Right hindlimb (tissue), 1 donor: ENCODE measurements around the gene ZNF672.

Experiments
- DNase-seq: peaks from one replicate; pipeline ENCODE4 v3.0.0-alpha.2; 2018

The ZNF672 gene

DNA sequence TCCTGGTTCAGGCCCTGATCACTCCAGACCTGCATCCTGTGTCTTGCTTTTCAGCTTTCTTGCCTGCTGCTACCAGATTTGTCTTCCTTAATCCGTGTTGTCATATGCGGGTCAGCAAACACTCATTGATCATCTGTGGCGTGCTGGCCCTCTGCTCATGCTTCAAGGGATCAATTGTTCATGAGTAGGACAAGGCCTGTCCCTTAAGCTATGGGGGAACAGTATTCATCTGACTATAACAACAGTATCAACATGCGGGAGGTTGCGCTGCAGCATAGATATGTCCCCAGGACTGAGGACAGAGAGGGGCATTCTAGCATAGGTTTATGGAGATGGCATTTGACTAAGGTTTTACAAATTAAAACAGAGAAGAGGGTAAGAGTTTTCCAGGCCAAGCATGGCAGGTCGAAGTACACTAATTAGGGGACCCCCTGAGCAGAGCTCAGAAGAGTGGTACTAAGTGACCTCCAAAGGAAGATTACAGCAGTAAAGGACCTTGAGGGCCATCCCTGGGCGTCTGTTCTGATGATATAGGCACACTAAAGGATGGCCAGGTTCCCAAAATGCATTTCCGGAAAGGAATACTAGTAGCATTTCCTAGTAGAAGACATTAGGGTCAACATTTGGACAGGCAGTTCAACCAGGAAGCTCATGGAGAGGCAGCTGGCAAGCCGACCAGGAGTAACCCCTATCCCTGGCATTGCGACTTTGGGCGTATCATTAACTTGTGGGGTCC, 811 bp upstream of the ZNF672 start:
- DNase-seq = no peak

DNA sequence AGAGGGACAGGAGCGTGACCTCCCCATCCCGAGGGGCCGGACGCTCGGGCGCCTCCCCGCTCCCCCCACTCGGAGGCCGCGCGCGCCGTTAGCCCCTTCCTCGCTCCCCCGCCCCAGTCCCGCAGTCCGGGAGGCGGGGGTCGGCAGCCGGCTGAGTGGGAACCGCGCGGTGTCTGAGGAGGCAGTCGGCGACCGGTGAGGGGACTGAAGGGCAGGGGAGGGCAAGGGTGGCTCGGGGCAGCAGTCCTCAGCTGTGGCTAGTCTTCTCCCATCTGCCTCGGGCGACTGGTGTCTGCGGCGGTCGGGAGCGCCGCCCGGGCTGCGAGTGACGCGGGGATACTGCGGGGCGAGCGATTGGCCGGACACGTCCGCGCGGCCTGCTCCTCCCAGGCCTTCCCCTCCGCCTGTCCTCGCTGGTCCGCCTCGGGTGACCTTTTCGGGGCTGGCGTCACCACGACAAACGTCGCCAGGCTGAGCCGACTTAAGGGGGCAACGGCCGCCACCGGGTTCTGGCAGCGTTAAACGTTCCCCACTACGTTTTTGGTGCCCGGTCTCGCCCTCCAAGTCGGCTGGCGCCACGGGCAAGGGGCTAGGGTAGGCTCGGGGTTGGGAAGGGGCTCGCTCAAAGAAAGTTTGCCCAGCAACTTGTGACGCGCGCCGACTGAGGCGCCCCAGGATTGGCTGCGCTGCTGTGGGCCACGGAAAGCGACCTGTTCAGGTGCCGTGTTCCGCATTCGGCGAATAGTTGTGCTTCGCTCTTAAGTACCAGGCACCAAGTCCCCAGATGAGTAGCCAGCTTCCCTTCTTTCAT, 538 bp downstream of the ZNF672 start:
- DNase-seq = peak; percentile 92

DNA sequence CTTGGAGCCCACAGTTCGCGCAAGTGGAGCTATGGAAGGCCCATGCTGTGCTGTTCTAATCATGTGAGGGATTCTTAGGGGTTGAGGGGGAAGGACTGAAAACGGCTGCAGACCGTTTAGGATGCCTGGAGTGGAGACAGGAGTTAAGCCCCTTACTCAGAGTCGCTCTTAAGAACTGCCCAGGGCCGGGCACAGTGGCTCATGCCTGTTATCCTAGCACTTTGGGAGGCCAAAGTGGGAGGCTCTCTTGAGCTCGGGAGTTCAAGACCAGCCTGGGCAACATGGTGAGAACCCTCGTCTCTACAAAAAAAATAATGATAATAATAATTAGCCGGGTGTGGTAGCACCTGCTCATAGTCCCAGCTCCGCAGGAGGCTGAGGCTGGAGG, 1.1 kb downstream of the ZNF672 start:
- no peak for DNase-seq

DNA sequence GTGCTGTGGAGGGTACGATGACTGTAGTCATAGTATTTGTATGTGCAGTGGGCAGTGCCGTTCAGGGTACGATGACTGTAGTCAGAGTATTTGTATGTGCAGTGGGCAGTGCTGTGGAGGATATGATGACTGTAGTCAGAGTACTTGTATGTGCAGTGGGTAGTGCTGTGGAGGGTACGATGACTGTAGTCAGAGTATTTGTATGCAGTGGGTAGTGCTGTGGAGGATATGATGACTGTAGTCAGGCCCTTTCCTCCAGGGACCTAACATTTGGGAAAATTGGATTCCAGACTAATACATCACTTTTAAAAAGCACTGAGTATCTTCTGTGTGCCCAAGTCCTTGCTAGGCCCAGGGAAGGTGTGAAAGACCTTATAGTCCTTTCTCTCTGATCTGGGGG, 2.9 kb downstream of the ZNF672 start:
- DNase-seq = no peak

DNA sequence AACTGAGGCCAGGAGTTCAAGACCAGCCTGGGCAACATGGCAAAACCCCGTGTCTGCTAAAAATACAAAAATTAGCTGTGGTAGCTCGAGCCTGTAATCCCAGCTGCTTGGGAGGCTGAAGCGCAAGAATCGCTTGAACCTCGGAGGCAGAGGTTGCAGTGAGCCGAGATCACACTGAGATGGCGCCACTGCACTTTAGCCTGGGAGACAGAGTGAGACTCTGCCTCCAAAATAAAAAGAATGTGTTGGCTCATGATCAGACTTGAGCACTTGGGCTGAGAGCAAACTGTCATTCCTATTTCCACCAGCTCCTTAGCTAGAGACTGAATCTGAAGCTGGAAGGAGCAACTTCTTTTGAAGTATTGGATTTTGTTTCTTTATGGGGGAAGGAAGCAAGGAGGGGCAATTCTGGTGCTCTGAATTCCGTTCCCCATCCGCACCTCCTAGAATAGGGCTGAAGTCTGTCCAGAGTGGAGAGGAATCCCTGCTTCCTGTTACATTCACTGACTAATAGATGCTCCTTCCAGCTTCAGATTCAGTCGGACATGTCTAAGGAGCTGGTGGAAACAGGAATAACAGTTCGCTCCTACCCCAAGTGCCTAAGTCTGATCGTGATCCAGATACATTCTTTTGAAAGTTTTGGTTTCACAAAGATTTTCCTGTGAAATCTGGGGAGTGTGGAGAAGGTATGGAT, 3.8 kb downstream of the ZNF672 start:
- peak; percentile 65 for DNase-seq

DNA sequence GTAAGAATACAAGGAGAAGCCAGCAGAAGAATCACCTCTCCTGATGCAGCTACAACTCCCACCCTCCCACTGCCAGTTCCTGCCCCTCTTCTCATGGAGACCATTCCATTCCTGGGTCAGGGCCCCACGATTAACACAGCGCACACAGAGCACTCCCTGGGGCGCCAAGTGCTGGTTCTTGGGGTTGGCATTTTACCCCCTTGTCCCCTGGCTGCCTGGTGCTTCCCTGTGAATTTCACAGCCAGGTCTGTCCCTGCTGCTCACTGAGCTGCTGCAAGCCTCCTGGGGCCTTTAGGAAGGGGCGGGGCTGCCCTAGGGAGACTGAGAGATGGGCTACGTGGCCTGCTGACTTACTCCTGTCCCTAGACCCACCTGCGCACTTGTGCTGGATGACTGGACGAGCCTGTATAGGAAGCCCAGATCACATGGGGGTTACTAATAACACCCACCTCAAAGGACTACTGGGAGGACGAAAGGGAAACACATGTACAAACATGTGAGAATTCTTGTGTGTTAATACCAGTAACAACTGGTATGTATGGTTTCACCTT, 4.8 kb downstream of the ZNF672 start:
- no peak for DNase-seq

DNA sequence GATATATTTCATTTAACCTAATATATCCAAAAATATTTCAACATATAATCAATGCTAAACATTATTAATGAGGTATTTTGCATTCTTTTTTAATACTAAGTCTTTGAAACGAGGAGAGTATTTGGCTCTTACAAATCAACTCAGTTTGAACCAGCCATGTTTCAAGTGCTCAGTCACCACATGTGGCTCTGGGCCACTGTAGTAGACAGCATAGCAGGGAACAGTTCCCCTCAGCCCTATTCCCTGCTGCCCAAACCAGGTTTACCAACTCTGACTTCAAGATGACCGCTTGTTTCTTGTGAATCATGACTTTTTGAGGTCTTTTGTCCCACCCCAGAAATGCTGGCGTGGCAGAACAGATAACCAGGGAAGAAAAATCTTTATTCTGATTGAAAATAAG, 5.7 kb downstream of the ZNF672 start:
- DNase-seq = no peak

DNA sequence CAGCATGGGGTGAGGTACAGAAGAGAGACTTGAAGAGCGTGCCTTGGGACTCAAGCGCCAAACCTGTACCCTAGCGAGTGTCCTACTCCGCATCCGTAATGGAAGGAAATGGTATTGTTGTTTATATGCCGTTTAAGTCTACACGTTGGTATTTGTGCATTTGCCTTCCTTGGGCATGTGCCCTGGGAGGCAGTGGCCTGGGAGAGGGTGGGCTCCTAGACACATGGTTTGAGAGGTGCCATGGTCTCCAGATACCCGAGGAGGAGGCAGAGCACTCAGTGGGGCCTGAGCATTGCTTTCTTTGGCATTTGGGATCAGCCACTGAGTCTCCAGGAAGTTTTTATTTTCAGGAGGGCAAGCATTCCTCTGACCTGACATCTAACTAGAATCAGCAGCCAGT, 6.5 kb downstream of the ZNF672 start:
- peak; percentile 1 for DNase-seq

DNA sequence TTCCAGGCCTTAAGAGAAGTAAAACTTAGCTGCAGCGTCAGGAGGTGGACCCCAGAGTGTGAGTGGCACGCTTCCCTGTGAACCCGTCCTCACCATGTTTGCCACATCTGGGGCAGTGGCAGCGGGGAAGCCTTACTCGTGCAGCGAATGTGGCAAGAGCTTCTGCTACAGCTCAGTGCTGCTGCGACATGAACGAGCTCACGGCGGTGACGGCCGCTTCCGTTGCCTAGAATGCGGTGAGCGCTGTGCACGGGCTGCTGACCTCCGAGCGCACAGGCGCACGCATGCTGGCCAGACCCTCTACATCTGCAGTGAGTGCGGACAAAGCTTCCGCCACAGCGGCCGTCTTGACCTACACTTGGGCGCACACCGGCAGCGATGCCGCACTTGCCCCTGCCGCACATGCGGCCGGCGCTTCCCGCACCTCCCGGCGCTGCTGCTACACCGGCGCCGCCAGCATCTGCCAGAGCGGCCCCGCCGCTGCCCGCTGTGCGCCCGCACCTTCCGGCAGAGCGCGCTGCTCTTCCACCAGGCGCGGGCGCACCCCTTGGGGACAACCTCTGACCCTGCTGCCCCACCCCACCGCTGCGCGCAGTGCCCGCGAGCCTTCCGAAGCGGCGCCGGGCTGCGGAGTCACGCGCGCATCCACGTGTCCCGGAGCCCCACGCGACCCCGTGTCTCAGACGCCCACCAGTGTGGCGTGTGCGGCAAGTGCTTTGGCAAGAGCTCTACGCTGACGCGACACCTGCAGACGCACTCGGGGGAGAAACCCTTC, 9.3 kb downstream of the ZNF672 start:
- no peak for DNase-seq

DNA sequence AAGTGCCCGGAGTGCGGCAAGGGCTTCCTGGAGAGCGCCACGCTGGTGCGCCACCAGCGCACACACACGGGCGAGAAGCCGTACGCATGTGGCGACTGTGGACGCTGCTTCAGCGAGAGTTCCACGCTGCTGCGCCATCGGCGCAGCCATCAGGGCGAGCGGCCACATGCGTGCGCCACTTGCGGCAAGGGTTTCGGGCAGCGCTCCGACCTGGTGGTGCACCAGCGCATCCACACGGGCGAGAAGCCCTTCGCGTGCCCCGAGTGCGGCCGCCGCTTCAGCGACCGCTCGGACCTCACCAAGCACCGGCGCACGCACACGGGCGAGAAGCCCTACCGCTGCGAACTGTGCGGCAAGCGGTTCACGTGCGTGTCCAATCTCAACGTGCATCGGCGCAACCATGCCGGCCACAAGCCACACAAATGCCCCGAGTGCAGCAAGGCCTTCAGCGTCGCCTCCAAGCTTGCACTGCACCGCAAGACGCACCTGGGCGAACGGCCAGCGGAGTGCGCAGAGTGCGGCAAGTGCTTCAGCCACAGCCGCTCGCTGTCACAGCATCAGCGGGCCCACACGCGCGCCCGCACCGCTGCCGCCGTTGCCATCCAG, 10.0 kb downstream of the ZNF672 start:
- DNase-seq = peak; percentile 12

DNA sequence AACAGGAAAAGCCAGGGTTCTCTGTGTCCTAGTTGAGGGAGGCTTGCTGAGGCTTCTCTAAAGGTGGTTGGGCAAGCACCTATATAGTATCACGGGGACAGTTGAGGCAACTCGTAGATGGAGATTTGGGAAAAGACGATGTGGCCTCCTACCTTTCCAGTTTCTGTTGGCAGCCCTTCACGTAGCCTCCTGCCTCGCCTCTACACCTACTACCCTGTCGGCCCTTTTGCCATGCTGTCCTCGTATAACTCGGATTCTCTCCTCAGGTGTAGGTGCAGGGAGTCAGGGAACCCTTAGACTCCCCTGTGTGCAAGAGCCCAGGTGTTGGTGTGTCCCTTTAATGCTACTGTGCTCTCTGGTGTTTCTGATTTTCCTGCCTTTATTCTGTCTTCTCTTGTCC, 10.6 kb downstream of the ZNF672 start:
- DNase-seq = peak; percentile 5

DNA sequence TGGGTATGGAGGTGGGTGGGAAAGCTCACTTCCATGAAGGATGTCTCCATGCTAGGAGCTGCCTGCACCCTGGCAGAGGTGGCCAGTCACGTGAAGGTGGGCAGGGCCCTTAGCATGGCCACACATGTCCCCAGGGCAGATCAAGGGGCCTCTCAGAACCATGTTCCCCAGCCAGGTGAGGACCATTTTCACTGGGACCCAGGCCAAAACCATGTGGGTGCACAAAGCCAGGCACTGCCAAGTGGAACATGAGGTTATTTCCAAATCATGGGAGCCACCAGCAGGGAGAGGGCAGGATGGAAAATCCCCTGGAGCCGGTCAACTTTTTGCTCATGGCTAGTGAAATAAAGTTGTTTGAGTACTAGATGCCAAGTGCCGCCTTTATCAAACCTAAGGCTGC, 11.1 kb downstream of the ZNF672 start:
- DNase-seq = peak; percentile 12

DNA sequence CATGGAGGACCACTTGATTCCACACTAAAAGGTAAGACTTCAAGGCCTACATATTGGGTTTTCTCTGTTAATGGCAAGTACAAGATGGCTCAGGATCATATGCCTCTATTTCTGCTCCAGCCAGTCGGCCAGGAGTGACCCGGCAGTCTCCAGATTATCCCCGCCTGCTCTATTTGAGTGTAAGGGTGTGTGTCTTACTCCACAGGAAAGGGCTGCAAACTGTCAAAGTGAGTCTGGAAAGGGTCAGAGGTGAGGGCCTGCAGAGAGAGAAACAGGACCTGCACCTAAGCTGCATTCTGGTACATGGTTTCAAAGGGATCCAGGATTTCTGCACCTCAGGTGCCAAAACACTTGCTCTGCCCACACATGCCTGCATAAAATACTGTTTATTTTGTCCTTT, 11.6 kb downstream of the ZNF672 start:
- DNase-seq = peak; percentile 6

DNA sequence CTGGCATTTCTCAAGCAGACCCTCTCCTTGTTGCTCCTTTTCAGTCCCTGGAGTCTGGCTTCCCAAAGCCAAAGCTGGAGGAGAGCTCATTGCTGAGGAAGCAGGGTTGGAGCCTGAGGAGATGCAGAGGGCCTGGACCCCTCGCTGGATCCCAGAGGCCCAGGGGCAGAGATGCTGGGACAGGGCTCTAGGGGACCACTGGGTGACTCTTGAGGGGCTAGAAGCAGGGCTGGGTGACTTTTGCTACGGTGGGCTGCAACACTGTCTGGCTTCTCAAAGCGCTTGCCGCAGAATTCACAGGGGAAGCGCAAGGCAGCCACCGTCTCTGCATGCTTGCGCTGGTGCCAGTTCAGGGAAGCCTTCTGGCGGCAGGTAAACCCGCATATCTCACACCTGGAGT, 12.1 kb downstream of the ZNF672 start:
- peak; percentile 5 for DNase-seq

DNA sequence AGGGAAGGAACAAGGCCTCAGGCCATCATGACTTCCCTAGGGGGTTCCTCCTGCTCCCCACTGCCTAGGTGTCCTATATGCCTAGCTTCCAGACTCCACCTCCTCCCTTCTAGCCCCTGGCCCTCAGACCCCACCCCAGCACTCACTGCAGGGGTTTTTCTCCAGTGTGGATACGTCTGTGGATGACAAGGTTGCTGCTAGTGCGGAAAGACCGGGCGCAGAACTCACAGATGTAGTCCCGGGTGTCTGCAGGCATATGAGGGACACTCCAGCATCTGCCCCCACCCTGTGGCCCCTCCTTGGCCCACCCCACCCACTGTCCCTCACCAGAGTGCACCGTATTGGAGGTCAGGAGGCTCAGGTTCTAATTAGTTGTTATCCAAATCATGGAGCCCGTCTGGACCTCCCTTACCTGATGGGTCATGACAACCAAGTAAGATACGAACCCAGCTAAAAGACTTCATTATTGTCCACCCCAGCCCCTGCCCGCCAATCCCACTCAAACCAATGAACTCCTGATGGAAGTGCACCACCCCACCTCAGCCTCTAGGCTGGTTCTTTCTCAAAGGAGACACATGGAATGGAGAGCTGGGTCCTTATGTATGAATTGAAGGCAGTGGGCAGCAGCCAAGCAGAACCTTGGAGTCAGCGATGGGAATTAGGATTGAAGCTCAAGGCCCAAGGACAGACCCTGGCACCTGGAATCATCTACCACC, 12.7 kb downstream of the ZNF672 start:
- peak; percentile 13 for DNase-seq

DNA sequence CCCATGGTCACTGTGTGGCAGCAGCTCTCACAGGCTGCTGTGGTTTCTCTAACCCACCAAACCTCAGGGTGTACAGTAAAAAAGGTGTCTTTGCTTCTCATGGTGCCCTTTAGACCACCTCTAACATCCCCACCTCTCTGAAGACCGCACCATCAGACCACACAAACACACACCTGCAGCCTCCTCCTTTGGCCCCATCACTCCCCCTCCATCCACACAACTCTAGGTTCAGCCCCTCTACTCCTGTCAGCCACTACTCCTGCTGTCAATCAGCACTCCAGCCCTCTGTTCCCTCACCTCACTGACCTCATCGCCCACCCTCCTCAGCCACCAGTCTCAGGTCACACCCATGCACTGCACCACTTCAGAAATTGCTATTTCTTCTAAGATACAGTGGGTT, 13.4 kb downstream of the ZNF672 start:
- peak; percentile 7 for DNase-seq

DNA sequence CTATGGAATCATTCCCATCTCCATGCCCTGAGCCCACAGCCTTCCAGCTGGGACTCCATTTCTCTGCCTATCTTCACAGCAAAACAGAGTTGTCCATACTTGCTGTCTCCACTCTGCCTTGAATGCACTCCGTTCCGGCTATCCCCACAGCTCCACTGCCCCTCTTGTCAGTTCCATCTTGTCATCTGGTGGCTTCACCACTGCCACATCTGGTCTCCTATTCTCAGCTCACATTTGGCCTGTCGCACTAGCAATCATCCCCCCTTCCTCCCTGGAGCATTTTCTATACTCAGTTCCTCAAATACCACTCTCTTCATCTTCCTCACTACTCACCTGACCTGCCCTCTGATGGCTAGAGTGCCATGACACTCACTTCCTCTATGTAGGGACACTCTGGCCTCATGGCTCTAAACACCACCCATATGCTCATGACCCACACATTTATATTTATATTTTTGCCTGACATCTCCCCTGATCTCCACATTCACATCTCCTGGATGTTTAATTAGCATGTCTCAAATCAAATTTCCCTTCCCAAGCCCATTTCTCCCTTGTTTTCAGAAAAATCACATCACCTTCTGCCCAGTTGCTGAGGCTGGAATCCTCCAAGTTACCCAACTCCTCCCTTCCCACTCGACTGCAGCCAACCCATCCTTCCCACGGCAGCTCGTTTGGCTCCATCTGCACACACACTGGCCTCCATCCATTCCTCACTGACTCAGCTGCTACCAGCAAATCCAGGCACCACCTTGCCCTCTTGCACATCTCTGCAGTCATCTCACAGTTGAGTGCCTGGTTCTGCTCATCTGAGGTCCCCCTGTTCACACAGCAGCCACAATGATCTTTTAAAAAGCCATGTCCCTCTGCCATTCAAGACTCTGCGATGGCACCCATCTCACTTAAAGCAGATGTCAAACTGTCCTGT, 14.7 kb downstream of the ZNF672 start:
- DNase-seq = peak; percentile 43

DNA sequence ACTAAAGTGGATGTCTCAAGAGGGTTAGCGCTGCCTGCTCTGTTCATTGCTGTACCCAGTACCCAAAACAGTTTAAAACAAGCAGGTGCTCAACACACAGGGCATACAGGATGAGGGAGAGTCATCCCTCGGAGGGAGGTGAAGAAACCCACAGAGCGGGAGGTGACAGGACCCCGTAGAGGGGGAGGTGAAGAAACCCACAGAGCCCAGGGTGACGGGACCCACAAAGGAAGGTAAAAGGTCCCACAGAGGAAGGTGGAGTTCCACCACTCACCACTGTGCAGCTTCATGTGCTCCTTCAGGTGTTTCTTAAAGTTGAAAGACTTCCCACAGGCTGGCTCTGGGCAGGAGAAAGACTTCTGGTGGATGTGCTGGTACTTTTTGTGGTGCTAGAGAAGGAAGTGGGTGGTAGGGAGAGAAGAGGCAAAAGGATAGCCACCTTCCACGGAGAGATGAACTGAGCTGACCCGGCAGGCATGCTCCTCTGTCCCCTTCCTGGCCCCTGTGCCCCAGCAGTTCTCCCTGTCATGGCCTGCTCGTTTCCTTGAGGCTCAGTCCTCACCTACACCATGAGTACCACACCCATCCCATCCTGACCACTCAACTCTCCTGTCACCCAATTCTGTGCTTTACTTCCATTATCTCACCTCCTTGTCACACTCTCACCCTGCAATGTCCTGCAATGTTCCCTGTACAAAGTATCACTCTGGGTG, 15.8 kb downstream of the ZNF672 start:
- peak; percentile 11 for DNase-seq

DNA sequence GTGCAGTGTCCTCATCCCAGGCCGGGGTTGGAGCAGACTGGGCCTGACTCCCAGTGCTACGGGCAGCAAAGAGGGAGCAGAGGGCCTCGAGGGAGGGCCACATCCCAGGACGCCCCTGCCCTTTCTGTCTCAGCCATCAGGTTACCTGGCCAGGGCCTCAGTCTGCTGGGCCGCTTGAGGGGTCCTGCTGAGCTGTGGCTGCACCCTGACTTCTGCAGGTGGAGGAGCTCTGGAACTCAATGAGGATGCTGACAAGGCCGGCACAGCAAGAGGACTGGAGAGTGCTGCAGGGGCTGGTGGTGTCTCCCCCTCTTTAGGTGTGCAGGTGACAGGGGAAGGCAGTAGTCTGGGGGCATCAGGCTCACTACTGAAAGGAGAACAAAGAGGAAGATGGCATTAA, 17.6 kb downstream of the ZNF672 start:
- DNase-seq = no peak

DNA sequence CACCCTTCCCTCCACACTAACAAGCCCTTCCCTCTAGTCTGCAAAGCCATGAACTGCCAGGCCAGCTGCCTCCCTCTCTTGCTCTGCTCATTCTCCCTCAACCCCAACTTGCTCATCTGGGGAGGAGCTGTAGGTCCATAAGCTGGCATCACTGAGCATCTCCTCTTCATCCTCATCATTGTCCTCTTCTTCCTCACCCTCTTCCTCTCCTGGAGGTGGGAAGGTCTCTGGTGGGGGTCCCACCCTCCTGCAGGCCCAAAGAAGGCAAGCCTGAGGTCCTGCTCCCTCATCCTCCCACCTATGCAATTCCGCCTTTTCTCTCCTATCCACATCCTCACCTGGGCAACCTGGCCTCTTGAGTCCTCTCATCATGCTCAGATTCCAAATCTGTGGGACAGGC, 18.2 kb downstream of the ZNF672 start:
- no peak for DNase-seq
